GM12873 (cell line): ENCODE results near the gene SLC10A3.

Experiments
- TF ChIP-seq, protein P1 (sequence below): IDR thresholded peaks from 2 replicates; pipeline ENCODE4 v1.5.1; 2012; ENCODE audit warnings: low read depth, mild to moderate bottlenecking, moderate library complexity, low read length, control low read depth; ENCODE audit not compliant: insufficient read depth; ENCODE audit errors: missing control alignments

SLC10A3 gene

DNA sequence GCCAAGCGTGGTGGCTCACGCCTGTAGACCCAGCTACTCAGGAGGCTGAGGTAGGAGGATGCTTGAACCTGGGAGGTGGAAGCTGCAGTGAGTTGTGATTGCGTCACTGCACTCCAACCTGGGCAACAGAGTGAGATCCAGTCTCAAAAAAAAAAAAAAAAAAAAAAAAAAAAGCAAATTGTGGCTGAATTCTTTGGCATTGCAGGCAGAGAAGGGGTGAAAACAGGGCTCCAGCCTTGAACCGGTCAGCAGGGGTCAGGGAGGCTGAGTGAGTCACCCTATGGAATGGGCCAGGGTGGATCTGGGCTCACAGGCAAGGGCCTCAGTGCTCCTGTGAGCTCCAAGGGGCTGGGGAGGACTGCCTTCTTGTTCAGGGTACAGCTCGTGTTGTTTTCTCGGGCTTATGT is 38.8 kb upstream of the SLC10A3 start:
- TF ChIP-seq, protein P1, sequence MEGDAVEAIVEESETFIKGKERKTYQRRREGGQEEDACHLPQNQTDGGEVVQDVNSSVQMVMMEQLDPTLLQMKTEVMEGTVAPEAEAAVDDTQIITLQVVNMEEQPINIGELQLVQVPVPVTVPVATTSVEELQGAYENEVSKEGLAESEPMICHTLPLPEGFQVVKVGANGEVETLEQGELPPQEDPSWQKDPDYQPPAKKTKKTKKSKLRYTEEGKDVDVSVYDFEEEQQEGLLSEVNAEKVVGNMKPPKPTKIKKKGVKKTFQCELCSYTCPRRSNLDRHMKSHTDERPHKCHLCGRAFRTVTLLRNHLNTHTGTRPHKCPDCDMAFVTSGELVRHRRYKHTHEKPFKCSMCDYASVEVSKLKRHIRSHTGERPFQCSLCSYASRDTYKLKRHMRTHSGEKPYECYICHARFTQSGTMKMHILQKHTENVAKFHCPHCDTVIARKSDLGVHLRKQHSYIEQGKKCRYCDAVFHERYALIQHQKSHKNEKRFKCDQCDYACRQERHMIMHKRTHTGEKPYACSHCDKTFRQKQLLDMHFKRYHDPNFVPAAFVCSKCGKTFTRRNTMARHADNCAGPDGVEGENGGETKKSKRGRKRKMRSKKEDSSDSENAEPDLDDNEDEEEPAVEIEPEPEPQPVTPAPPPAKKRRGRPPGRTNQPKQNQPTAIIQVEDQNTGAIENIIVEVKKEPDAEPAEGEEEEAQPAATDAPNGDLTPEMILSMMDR = no peak

- TF ChIP-seq, protein P1 = peak; percentile 65
Observed at GRCh38 chrX:154526901-154527675, 36.7 kb upstream of the SLC10A3 start.

DNA sequence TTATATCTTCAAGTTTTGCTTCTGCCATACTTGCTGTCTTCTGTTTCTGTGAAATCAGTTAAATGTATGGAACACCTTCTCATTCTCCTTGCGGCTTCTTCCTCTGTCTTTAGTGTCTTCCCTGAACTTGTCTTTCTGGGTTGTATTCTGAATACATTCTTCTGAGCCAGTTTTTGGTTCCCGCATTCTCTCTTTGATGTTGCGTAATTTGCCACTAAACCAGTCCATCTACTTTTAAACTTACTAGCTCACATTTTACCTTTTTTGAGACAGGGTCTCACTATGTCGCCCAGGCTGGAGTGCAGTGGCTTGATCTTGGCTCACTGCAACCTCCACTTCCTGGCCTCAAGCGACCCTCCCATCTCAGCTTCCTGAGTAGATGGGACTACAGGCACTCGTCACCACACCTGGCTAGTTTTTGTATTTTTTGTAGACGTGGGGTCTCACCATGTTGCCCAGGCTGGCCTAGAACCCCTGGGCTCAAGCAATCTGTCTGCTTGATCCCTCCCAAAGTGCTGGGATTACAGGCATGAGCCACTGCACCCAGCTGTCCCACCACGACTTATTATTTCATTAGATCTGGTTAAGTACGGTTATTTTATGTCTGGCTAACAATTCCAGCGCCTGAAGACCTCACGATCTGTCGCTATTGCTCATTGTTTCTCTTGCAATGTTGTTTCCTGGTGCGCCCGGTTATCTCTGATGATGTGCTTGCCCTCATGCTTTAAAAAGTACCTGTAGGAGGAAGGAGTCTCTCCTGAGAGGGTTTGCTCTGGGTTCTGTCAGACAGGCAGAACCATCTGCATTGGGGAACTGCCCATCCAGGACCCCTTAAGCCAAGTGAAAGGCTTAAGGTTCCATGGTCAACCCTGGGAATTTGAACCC is 35.4 kb upstream of the SLC10A3 start:
- TF ChIP-seq, protein P1 = no peak

- TF ChIP-seq, protein P1 = no peak
Observed at GRCh38 chrX:154519389-154519788, 29.0 kb upstream of the SLC10A3 start.

- TF ChIP-seq, protein P1 = no peak
Observed at GRCh38 chrX:154517101-154517781, 26.8 kb upstream of the SLC10A3 start.

DNA sequence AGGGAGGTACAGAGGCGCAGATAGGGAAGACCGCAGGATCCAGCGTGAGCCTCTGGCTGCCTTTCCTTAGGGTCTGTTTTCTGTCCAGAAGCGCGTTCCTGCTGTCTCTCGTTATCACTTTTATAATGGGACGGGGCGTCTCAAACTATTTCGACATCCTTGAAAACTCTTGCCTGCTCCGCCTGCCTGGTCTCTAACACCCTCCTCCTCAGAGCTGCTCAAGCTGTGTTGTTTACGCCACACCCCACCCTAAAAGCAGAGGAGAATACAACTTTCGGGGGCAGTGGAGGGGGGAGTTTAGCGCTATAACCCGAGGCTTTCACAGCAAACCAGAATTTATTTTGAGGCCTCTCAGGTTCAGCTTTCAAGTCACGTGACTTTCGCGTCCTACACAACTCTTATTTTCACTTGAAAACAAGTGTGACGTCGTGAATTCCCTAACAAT is 26.2 kb upstream of the SLC10A3 start:
- TF ChIP-seq, protein P1 = no peak

GRCh38 chrX:154515966-154516655 is 25.7 kb upstream of the SLC10A3 start, which contains the start of gene FAM3A:
Gene FAM3A (minus strand): TSS chrX:154516232. CDS start chrX:154515772, 460 bp downstream.
- TF ChIP-seq, protein P1 = no peak
